RCC 7860 (cell line): ENCODE measurements around the gene ATP6AP2.
"Not testable (repeated sequence)": the region's sequence is repeated elsewhere in the genome, so short reads cannot be mapped to it uniquely, and the experiment has no call there.

Source experiments
- DNase-seq: peaks from one replicate; pipeline ENCODE4 v3.0.0-alpha.2; 2015; ENCODE audit warnings: low spot score
- FAIRE-seq: peaks from 2 replicates; lab custom pipeline; 2012; peaks lifted over from hg19 to GRCh38; lab: Jason Lieb, UNC

ATP6AP2 gene, protein sequence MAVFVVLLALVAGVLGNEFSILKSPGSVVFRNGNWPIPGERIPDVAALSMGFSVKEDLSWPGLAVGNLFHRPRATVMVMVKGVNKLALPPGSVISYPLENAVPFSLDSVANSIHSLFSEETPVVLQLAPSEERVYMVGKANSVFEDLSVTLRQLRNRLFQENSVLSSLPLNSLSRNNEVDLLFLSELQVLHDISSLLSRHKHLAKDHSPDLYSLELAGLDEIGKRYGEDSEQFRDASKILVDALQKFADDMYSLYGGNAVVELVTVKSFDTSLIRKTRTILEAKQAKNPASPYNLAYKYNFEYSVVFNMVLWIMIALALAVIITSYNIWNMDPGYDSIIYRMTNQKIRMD

DNA sequence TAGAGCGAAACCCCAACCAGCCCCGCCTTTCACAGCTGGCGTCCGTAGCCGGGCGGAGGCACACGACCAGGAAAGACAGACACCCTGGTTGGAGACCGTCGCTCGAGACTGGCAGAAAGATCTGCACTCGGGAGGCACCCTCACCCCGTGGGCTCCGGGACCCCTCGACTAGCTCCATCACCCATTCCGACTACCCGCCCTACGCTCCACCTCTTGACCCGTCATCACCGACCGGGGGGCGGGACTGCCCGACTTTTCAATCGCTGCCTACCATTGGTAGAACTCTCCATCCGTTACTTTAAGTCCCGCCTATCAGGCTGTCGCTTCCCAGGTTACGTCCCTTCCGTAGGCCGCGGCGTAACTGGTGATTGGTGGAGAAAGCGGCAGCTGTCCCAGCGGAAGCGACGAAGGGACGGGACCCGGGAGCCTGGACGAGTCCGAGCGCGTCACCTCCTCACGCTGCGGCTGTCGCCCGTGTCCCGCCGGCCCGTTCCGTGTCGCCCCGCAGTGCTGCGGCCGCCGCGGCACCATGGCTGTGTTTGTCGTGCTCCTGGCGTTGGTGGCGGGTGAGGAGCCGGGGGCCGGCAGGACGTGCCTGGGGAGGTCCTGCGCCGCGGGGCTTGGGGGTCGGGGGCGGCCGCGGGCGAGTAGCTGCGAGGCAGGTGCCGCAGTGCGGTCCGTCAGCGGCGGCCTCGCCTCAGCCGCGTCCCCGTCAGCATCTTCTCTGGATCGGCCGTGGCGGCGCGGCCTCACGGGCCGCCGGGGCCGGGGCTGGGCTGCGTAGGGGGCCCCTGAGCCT lies at the start of gene ATP6AP2:
Gene ATP6AP2 (plus strand): TSS at position 434 of the 799 bp plus-strand sequence. CDS start 96 bp downstream, at position 530.
- FAIRE-seq (peak; percentile 89), DNase-seq (peak; percentile 85)

DNA sequence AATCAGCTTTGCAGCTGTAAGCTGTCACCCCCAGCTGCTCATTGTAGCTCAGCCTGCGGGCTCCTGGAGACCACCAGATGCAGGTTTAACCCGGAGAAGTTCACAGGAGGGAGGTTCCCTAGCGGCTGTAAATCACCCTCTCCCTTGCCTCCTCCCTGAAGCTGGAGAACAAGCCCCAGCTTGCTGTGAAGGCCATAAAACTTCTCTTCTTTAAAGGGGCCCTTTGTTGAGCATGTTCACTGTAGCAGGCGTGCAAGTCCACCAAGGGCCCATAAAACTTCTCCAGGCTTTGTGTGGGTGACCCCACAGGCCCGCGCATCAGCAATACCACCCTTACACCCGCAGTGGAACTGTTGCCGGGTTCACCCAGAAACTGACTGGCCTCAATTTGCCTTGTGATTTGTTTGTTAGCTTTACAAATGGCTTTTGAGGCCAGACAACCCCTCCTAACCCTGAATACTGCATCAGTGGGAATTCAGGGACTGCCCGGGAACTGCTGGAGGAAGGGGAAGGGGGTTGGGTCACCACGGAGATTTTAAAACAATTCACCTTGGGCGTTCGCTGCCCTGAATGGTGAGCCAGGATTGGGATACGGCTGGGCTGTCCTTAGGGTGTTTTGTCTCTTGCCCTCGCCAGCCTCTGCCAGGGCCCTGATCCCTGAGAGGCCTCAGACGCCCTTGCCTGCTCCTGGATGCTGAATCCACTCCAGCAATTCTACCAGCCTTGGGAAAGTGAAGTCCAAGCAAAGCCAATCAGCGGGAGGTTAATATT lies 49.5 kb upstream of the ATP6AP2 start:
- DNase-seq (no peak), FAIRE-seq (no peak)

GRCh38 chrX:40537310-40537709 lies 43.5 kb upstream of the ATP6AP2 start:
- no peak for FAIRE-seq

GRCh38 chrX:40538406-40538805 lies 42.4 kb upstream of the ATP6AP2 start:
- FAIRE-seq = no peak
- no peak for DNase-seq

More at GRCh38 chrX:40537310-40537709, 43.5 kb upstream of the ATP6AP2 start:
- DNase-seq = no peak

DNA sequence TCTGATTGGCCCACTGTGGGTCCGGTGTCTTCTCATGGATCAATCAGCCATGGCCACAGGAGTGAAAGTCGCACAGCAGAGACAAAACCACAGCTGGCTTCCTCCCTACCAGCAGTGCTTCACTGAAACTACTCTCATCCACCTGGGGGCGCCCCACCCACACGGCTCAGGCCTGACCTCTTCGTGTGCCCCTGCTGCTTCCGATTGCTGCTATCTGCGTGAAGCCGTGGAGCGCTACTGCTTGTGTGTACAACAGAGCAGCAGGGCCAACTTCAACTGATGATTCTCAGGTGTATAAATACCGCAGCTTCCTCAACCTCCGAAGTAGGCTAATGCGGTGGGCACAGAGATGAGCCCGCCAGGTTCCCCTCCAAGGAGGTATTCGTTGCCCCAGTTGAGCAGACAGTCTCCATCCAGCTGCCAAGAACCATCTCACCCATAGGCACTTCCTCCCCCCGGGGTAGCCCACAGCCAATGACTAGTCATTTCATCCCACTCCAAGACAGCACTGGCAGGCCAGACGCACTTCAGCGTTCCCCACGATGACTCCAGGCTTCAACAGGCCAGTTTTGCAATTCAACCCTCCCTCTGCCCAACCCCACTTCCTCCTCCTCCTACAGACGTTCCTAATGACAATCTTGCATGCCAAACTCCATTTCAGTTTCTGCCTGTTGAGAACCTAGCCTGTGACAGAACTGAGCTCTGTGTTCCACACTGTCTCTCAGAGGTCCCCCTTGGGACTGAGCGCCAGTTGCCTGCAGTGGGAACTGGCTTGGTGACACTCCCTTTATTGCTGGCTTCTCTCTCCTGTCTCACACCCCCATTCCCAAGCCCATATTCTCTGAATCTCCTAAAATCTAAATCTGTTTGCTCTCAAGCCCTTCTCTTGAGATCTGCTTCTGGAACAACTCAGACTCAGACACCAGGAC lies 41.3 kb upstream of the ATP6AP2 start:
- DNase-seq = no peak
- no peak for FAIRE-seq

GRCh38 chrX:40542208-40542607 lies 38.6 kb upstream of the ATP6AP2 start:
- DNase-seq = no peak

GRCh38 chrX:40542972-40543371 lies 37.8 kb upstream of the ATP6AP2 start:
- FAIRE-seq = no peak
- no peak for DNase-seq

More at GRCh38 chrX:40542208-40542607, 38.6 kb upstream of the ATP6AP2 start:
- no peak for FAIRE-seq

- FAIRE-seq (peak; percentile 68), DNase-seq (peak; percentile 5)
Observed at GRCh38 chrX:40543661-40544328, 37.0 kb upstream of the ATP6AP2 start.

GRCh38 chrX:40544343-40545266 lies 36.2 kb upstream of the ATP6AP2 start:
- FAIRE-seq (no peak), DNase-seq (peak; percentile 26)

- no peak for DNase-seq
- FAIRE-seq = no peak
Observed at GRCh38 chrX:40546870-40547269, 33.9 kb upstream of the ATP6AP2 start.

DNA sequence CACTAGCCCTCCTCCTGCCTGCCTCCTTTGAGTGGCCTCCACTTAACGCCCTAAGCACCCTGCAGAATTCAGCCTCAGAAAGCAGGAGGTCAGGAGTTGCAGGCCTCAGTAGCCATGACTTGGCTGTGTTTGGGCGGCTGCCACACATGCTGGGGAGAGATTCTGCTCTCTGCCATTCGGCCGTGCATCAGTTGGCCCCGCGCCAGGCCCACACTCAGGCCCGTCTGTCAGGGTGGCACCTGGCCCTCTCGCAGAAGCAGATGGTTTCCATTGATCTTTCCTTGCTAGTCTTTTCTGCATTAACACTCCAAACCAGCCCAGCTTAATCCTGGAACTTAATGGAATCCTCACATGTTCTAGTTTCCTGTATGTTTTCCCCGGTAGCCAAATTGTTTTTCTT lies 30.7 kb upstream of the ATP6AP2 start:
- no peak for DNase-seq
- no peak for FAIRE-seq

GRCh38 chrX:40552768-40553167 lies 28.0 kb upstream of the ATP6AP2 start:
- DNase-seq = no peak
- no peak for FAIRE-seq

DNA sequence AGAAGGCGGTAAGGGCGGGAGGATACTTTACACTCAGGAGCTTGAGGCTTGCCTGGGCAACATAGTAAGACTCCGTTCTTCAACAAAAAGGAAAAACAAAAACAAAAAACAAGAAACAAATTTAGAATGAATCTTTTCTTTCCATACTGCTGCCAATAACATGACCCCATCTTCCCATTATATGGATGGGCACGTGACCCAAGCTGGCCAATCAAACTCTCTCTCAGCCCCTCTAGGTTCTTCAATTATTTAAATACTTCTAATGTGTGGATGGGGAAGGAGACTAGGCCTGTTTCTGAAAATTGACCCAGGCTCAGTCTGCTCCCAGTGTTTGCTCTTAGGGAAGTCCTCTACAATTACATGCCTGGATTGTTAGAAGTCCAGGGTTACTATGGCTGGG lies 22.2 kb upstream of the ATP6AP2 start:
- no peak for FAIRE-seq
- DNase-seq = no peak

- DNase-seq (no peak), FAIRE-seq (no peak)
Observed at GRCh38 chrX:40563784-40564183, 17.0 kb upstream of the ATP6AP2 start.

DNA sequence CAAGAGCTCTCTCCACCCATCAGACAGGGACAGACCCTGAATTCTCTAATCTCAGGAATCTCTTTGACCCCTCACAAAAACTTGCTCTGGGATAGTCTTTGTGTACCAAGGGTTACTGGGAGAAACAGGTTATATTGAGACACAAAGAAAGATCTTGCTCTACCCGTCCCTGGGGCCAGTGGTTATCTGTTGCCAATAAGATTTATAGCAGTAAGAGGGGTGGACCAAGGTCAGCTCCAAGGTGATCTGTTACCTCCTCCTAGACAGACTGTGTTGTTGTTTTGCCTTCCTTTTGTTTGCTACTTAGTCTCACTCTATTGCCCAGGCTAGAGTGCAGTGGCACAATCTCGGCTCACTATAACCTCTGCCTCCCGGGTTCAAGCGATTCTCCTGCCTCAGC lies 16.3 kb upstream of the ATP6AP2 start:
- no peak for FAIRE-seq
- DNase-seq = no peak

GRCh38 chrX:40570346-40571093 lies 10.2 kb upstream of the ATP6AP2 start:
- no peak for FAIRE-seq

GRCh38 chrX:40571164-40571563 lies 9.6 kb upstream of the ATP6AP2 start:
- not testable (repeated sequence) for DNase-seq, FAIRE-seq

More at GRCh38 chrX:40570346-40571093, 10.2 kb upstream of the ATP6AP2 start:
- DNase-seq = no peak

DNA sequence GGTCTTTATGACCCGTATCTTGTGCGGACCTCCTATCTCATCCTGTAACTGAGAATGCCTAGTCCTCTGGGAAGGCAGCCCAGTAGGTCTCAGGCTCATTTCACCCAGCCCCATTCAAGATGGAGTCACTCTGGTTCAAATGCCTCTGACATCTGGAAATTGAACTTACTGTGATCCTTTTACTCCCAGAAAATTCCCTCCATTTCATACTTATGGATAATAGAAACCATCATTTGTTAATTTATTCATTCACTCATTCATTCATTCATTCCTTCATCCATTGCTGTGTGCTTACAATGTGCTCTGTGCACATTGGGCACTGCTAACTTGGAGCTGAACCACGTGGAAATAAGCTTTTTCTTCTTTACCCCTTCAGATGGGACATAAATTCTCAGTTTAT lies 9.2 kb upstream of the ATP6AP2 start:
- no peak for FAIRE-seq
- DNase-seq = no peak
